Measurements from ENCODE around the gene NABP1.
"Not testable (repeated sequence)": the region's sequence is repeated elsewhere in the genome, so short reads cannot be mapped to it uniquely, and the experiment has no call there.

GRCh38 chr2:191644613-191645012 lies 33.3 kb upstream of the NABP1 start:
- TF ChIP-seq CTCF (IDR thresholded peaks at IDR 0.05 in 2 of 3, conservative IDR thresholded peaks at IDR 0.05 in 1 of 3; ENCODE audit: control insufficient read depth in 2 of 3, extremely low read depth in 1 of 3, insufficient read depth in 1 of 3, low read depth in 3 of 3, low read length in 3 of 3); EZH2 (IDR thresholded peaks at IDR 0.05; ENCODE audit: borderline replicate concordance, control insufficient read depth, low read depth, low read length); ELK1 (IDR thresholded peaks at IDR 0.05; ENCODE audit: low read depth, low read length); RUNX3 (IDR thresholded peaks at IDR 0.05; ENCODE audit: low read length); RAD21 (IDR thresholded peaks at IDR 0.05; ENCODE audit: insufficient read depth, low read depth, low read length); POLR2A (IDR thresholded peaks at IDR 0.05; ENCODE audit: low read depth, low read length); POLR2AphosphoS5 (IDR thresholded peaks at IDR 0.05; ENCODE audit: low read length); CEBPB (IDR thresholded peaks at IDR 0.05; ENCODE audit: borderline replicate concordance in 1 of 2, low read depth in 2 of 2, low read length in 2 of 2); EP300 (IDR thresholded peaks at IDR 0.05; ENCODE audit: borderline replicate concordance in 1 of 2, control insufficient read depth in 1 of 2, low read depth in 2 of 2, low read length in 2 of 2); HCFC1 (IDR thresholded peaks at IDR 0.05; ENCODE audit: low read length): not testable (repeated sequence)
